HUES64 (cell line): Measurements from ENCODE around the gene CACFD1.

Source experiments
- H3K27ac ChIP-seq: 2 replicates; pipeline ENCODE4 v1.7.0; 2013; ENCODE audit warnings: low read depth, low read length, inconsistent platforms
- H3K27me3 ChIP-seq: 2 replicates; pipeline ENCODE4 v1.6.1; 2013; ENCODE audit warnings: mild to moderate bottlenecking, low read length; ENCODE audit not compliant: insufficient read depth
- H3K36me3 ChIP-seq: 2 replicates; pipeline ENCODE4 v1.6.1; 2013; ENCODE audit warnings: mild to moderate bottlenecking, low read length; ENCODE audit not compliant: insufficient read depth
- H3K4me1 ChIP-seq: 2 replicates; pipeline ENCODE4 v1.6.1; 2013; ENCODE audit warnings: mild to moderate bottlenecking, low read length, moderate library complexity; ENCODE audit not compliant: insufficient read depth
- H3K4me3 ChIP-seq: 2 replicates; pipeline ENCODE4 v1.5.1; 2013; ENCODE audit warnings: mild to moderate bottlenecking, low read length, moderate library complexity
- H3K9ac ChIP-seq: 2 replicates; pipeline ENCODE4 v1.6.1; 2013; ENCODE audit warnings: mild to moderate bottlenecking, low read depth, low read length
- H3K9me3 ChIP-seq: 2 replicates; pipeline ENCODE4 v1.6.1; 2013; ENCODE audit warnings: low read depth, low read length; ENCODE audit not compliant: insufficient read depth
- WGBS: fragments of 150-250, 120-280 bp; methylation state at CpG from one replicate; pipeline ENCODE4 v1.1.7; 2013; ENCODE audit warnings: missing lambda C conversion rate; 5-methylcytosine and 5-hydroxymethylcytosine counted together

The CACFD1 gene

GRCh38 chr9:133514460-133515239 lies 54.9 kb downstream of the CACFD1 start:
- 90% methylated on average over 14 of the region's 14 CpGs for WGBS
- Histone ChIP-seq H3K4me3 (no peak overlapping the region), H3K9me3 (no peaks in the 10 kb centered on the region), H3K9ac (no peak overlapping the region), H3K36me3 (no peaks in the 10 kb centered on the region), H3K27ac (no peak overlapping the region), H3K4me1 (peaks cover 4% of the 10 kb centered on the region; the same call in 1 of the 2 replicates), H3K27me3 (no peaks in the 10 kb centered on the region)

GRCh38 chr9:133515240-133515610 lies 55.4 kb downstream of the CACFD1 start:
- Histone ChIP-seq H3K9ac (no peak overlapping the region), H3K4me3 (no peak overlapping the region), H3K27me3 (no peaks in the 10 kb centered on the region), H3K4me1 (no peaks in the 10 kb centered on the region), H3K36me3 (no peaks in the 10 kb centered on the region), H3K27ac (no peak overlapping the region), H3K9me3 (no peaks in the 10 kb centered on the region)
- 92% methylated on average over 10 of the region's 10 CpGs for WGBS

GRCh38 chr9:133515615-133516255 lies 56.0 kb downstream of the CACFD1 start:
- no peaks in the 10 kb centered on the region for H3K4me1 ChIP-seq
- WGBS: 92% methylated on average over 17 of the region's 17 CpGs
- no peak overlapping the region for H3K9ac ChIP-seq
- H3K9me3 ChIP-seq: no peaks in the 10 kb centered on the region
- H3K4me3 ChIP-seq: no peak overlapping the region
- no peaks in the 10 kb centered on the region for H3K27me3 ChIP-seq
- no peak overlapping the region for H3K27ac ChIP-seq
- H3K36me3 ChIP-seq: no peaks in the 10 kb centered on the region

GRCh38 chr9:133516256-133516960 lies 56.6 kb downstream of the CACFD1 start:
- no peaks in the 10 kb centered on the region for H3K36me3 ChIP-seq
- 92% methylated on average over 11 of the region's 11 CpGs for WGBS
- H3K27ac ChIP-seq: no peak overlapping the region
- no peaks in the 10 kb centered on the region for H3K4me1 ChIP-seq
- H3K9ac ChIP-seq: no peak overlapping the region
- no peaks in the 10 kb centered on the region for H3K9me3 ChIP-seq
- H3K4me3 ChIP-seq: no peak overlapping the region
- no peaks in the 10 kb centered on the region for H3K27me3 ChIP-seq

- no peak overlapping the region for H3K4me3 ChIP-seq
- 91% methylated on average over 9 of the region's 9 CpGs for WGBS
- H3K27me3 ChIP-seq: no peaks in the 10 kb centered on the region
- no peak overlapping the region for H3K9ac ChIP-seq
- no peaks in the 10 kb centered on the region for H3K36me3 ChIP-seq
- H3K9me3 ChIP-seq: no peaks in the 10 kb centered on the region
- no peak overlapping the region for H3K27ac ChIP-seq
- H3K4me1 ChIP-seq: no peaks in the 10 kb centered on the region
Observed at GRCh38 chr9:133516961-133517350, 57.2 kb downstream of the CACFD1 start.

- H3K4me1 ChIP-seq: no peaks in the 10 kb centered on the region
- no peaks in the 10 kb centered on the region for H3K27me3 ChIP-seq
- H3K9me3 ChIP-seq: no peaks in the 10 kb centered on the region
- no peak overlapping the region for H3K9ac ChIP-seq
- no peak overlapping the region for H3K27ac ChIP-seq
- WGBS: 83% methylated on average over 8 of the region's 8 CpGs
- H3K4me3 ChIP-seq: no peak overlapping the region
- no peaks in the 10 kb centered on the region for H3K36me3 ChIP-seq
Observed at GRCh38 chr9:133517711-133518110, 57.9 kb downstream of the CACFD1 start.

- WGBS: 88% methylated on average over 5 of the region's 5 CpGs
- Histone ChIP-seq H3K9me3 (no peaks in the 10 kb centered on the region), H3K9ac (no peak overlapping the region), H3K36me3 (no peaks in the 10 kb centered on the region), H3K27me3 (no peaks in the 10 kb centered on the region), H3K4me3 (no peak overlapping the region), H3K27ac (no peak overlapping the region), H3K4me1 (no peaks in the 10 kb centered on the region)
Observed at GRCh38 chr9:133518200-133518599, 58.4 kb downstream of the CACFD1 start.

- Histone ChIP-seq H3K9me3 (no peaks in the 10 kb centered on the region), H3K27ac (no peak overlapping the region), H3K36me3 (no peaks in the 10 kb centered on the region), H3K9ac (no peak overlapping the region), H3K4me1 (no peaks in the 10 kb centered on the region), H3K4me3 (no peak overlapping the region), H3K27me3 (no peaks in the 10 kb centered on the region)
- 96% methylated on average over 27 of the region's 27 CpGs for WGBS
Observed at GRCh38 chr9:133518706-133519449, 59.1 kb downstream of the CACFD1 start.

GRCh38 chr9:133519693-133520092 lies 59.9 kb downstream of the CACFD1 start:
- no peaks in the 10 kb centered on the region for H3K36me3 ChIP-seq
- H3K4me1 ChIP-seq: no peaks in the 10 kb centered on the region
- H3K9ac ChIP-seq: no peak overlapping the region
- H3K4me3 ChIP-seq: no peak overlapping the region
- no peak overlapping the region for H3K27ac ChIP-seq
- H3K9me3 ChIP-seq: no peaks in the 10 kb centered on the region
- 81% methylated on average over 7 of the region's 7 CpGs for WGBS
- H3K27me3 ChIP-seq: no peaks in the 10 kb centered on the region

GRCh38 chr9:133520121-133520835 lies 60.5 kb downstream of the CACFD1 start:
- Histone ChIP-seq H3K9ac (no peak overlapping the region), H3K4me1 (no peaks in the 10 kb centered on the region), H3K4me3 (no peak overlapping the region), H3K36me3 (no peaks in the 10 kb centered on the region), H3K27ac (no peak overlapping the region), H3K9me3 (no peaks in the 10 kb centered on the region), H3K27me3 (no peaks in the 10 kb centered on the region)
- 93% methylated on average over 24 of the region's 24 CpGs for WGBS
